ENCODE measurements around the gene CLDND1.
"Not testable (repeated sequence)": the region's sequence is repeated elsewhere in the genome, so short reads cannot be mapped to it uniquely, and the experiment has no call there.

Gene CLDND1

DNA sequence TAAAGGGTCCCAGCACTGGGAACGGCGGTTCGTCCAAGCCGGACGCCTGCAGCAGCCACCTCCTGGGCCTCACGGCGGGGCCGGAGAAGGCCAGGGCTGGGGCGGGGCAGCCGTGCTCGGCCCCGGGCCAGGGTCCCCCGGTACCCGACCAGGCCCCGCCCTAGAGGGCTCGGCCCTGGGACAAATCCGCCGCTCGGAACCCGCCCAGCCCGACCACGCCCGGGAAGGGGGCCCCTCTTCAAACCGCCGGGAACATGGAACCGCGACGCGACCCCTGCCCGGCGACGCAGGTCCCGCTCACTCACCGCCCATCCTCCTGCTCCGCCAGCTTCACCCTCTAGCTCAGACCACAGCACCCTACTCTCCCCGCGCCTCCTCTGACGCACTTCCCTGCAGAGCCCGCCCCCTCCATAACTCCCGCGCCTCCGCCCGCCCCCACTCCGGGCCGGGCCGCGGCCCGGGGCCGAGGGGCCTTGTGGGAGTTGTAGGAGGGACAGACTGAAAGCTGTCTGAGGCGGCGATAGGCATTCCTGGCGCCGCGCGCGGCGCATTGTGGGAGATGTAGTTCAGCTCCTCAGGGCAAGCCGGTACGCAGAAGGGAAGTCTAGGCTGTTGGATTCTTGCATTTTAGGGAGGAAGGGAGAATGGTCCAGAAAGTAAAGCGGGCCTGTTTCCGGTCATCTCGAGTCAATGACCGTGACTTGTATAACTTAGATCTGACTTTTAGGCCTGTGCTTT is at the start of gene CLDND1:
CLDND1 (minus strand) TSS at position 359 of the 738 bp plus-strand sequence. CDS start 1,478 bp downstream, outside the sequence.
- peak; percentile 98 for DNase-seq

DNA sequence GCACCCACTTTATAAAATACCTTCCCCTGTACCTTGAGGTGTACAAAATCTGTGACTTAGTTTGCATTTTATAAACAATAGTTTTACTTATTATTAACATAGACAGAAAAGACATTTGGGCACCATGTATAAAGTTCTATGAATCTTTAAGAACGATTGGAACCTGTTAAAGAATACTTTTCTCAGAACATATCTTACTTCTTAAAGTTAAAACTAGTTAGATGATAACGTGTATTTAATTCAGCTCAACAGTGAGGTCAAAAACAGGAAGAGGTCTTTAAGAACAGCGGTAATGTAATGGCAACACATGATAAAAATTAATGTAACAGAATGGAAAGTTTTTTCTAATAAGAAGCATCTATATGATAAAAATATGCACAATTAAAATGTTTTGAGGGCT is 45.7 kb upstream of the CLDND1 start:
- no peak for DNase-seq

DNA sequence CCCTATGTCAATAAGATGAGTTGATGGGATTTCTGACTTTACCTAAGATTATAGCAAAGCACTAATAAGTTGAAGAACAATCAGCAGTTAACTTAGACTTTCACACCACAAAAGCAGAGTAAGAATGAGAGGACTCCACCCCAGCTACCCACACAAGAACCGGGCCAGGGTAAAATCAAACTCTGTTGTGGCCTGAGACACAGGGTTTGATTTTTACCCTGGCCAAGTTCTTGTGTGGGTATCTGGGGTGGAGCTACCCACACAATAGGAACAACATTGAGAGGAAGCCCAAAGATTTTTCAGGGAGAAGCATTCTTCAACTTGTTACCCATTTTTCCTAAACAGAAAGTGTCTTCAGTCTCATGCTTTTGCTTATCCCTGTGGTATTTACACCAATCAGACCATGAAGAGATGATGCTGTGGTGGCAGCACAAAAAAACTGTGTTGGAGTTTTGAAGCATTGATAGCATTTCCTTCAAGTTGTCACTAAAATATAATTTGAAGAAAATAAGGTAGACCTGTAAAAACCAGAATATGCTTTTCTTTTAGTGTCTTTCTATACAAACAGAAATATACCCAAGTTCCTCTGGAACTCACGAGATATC is 45.1 kb upstream of the CLDND1 start:
- DNase-seq: no peak

DNA sequence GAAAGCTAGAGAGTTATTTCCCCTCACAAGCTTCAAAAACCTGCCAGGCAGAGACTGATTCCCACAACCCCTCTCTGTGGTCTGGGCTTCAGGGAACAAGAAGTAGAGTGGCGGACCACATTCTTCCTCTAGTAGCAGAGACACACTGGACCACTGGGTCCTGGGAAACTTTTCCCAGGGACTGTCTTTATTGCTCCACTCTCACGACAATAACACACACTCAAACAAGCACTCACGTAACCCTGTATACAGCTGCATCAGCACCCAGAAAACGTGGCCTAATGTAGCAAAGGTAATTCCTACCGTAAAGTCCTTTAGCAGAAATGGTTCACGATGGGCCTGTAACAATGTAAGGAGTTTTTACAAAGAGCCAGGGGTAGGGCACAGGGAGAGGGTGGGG is 43.1 kb upstream of the CLDND1 start:
- DNase-seq: no peak

DNA sequence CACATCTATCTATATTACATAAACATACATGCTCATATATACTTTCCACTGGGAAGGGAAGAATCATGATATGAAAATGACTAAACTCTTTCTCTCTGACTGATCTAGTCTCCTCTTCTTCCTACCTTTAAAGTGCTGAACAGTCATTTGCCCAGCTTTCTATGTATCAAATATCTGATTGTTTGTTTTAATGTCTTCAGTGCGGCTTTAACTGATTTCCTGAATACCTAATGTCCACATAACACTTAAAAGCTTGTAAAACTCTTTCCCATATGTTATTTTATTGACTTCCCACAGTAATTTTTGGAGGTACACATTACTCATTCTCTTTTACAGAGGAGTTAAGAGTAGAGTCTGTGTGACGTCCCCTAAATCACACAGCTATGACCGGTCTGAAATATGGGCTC is 42.5 kb upstream of the CLDND1 start:
- DNase-seq: no peak

DNA sequence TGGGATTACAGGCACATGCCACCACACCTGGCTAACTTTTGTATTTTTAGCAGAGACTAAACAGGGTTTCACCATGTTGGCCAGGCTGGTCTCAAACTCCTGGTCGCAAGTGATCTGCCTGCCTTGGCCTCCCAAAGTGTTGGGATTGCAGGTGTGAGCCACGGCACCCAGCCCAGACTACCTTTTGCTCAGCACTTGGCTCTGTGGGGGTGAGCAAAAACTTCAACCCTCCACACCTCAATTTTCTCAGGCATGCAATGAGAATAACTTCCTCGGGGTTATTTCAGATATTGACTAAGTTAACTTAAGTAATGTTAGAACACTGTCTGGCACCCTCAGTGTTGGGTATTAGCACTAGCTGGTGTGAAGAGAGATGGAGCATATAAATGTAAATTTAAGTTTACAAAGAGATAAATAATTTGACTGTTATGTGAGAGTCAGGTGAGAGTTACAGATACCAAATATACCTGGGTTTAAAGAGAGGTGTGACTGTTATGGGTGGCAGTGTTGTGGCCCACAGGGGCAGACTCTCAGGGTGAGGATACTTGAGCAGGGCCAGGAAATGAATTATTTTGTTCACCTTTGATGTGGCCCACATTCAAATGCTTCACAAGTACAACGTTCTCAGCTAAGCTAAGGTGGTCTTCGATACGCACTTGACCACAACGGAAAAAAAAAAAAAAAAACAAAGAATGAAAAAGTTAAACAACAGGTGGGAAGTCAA is 41.7 kb upstream of the CLDND1 start:
- DNase-seq: no peak

DNA sequence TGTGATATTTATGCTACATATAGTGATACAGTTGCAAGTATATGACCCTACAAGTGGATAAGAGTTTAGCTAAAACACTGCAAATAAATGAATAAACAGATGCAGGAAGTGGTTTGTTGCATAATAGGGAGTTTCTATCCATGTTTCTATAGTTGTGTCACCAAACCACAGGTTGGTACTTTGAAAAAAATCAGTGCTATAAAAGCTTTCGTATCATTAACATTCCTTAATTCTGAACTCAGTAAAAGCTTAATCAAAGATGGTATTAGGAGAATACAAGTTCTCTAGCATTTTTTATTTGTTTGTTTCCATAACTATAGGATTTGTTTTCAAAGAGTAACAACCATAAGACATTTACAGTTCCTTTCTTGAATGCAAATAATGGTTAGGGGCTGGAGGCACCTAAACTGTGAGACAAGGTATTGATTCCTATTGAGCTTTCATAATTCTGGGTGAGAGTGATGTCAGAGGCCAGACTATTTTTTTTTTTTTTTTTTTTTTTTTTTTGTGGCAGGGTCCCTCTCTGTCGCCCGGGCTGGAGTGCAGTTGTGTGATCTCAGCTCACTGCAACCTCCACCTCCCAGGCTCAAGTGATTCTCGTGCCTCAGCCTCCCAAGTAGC is 41.1 kb upstream of the CLDND1 start:
- DNase-seq: no peak

DNA sequence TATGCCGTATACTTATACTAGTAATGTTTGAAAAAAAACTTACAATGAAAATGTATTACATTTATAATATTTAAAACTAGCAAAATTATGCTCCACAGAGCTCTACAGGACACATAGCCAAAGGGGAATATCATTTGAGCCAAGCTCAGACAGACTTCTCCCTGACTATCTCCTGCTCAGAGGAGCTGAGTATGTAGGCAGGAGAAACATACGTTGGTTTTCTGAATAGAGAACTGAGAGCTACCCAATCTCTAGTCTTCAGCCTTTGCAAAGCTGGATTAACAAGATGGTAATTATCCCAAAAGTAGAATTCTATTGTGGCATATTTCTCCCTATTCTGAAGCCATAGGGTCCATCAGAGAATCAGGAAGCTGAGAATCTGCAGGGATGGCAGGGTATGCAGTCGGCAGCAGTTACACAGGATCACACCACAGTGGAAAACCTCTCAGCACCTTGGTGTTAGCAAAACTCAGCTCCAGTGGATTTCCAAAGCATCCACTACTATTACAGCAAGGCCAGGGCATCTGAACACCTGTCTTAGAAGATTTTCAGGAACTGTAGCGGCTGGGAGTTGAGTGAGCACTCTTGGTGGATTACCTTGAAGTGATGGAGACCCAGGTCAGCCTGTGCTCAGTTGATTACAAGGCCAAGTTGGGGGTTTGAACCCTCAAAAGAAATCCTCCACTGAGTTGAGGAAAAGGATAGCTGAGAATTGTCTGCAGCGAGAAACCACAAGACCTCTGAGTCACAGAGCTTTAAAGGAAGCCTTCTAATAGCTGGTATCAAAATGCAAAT is 39.2 kb upstream of the CLDND1 start:
- no peak for DNase-seq

DNA sequence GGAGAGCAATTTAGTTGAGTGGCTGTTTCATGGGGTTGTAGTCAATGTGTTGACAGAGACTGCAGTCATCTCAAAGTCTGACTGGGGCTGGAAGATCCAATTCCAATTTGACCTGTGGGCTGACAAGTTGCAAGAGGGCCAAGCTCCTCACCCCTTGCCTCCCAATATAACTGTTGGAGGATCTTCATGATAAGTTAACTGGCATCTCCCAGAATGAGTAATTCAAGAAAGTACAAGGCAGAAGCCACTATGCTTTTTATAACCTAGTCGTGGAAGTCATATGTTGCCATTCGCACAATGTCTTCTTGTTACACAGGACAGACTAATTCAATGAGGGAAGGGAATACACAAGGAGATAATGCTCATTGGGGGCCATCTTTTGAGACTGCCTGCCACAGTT is 38.2 kb upstream of the CLDND1 start:
- DNase-seq: no peak

DNA sequence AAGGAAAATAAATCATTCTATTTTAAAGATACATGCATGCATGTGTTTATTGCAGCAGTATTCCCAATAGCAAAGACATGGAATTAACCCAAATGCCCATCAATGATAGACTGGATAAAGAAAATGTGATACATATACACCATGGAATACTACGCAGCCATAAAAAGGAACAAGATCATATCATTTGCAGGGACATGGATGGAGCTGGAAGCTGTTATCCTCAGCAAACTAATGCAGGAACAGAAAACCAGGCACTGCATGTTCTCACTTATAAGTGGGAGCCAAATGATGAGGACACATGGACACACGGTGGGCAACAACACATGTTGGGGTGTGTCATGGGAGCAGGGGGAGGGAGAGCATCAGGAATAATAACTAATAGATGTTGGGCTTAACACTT is 37.1 kb upstream of the CLDND1 start:
- DNase-seq: not testable (repeated sequence)

DNA sequence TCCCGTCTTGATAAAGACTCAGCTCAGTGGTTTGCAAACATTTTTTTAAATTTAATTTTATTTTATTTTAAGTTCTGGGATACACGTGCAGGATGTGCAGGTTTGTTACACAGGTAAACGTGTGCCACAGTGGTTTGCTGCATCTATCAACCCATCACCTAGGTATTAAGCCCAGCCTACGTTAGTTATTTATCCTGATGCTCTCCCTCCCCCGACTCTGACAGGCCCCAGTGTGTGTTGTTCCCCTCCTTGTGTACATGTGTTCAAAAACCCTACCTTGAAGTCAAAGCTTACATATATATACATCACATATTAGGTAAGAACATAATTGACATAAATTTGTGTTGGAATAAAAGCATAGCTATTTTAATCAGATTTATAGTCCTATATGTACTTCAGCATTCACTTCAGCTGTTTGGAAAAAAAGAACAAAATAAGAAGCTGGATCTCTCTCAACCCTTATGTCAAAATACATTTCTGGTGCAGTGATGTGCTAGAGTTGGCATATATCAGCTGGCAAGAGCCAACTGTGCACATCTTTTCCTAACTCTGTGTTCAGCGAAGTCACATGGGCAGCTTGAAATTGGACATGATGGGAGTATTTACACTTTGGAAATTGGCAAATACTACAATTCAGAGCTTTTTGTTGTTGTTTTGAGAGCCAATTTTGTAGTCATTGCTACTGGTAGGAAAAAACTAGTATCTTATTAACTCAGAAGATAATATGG is 35.6 kb upstream of the CLDND1 start:
- DNase-seq: no peak

DNA sequence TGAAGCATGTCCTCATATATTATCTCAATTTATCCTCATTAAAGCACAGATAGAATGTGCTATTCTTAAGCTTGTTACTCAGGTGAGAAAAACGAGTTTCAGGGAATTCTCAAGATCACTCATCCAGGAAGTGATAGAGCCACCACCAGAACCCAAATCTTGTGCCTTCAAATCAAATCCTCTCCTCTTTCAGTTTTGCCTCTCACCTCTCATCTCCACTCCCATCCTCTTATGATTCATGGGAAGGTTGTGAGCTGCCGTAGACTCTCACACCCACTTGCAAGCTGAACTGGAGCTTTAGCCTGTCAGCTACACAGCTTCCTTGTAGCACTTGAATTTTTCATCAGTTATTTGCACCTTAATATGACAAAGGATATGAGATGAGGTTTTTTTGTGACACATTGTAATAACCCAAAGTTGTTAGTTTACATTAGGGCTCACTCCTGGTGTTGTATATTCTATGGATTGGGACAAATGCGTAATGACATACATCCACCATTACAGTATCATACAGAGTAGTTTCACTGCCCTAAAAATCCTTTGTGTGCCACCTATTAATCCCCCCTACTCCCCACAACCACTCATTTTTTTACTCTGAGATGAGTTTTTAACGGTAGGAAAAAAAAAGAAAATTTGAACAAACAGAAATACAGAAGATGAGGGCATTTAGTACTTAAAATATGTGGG is 34.8 kb upstream of the CLDND1 start:
- no peak for DNase-seq

DNA sequence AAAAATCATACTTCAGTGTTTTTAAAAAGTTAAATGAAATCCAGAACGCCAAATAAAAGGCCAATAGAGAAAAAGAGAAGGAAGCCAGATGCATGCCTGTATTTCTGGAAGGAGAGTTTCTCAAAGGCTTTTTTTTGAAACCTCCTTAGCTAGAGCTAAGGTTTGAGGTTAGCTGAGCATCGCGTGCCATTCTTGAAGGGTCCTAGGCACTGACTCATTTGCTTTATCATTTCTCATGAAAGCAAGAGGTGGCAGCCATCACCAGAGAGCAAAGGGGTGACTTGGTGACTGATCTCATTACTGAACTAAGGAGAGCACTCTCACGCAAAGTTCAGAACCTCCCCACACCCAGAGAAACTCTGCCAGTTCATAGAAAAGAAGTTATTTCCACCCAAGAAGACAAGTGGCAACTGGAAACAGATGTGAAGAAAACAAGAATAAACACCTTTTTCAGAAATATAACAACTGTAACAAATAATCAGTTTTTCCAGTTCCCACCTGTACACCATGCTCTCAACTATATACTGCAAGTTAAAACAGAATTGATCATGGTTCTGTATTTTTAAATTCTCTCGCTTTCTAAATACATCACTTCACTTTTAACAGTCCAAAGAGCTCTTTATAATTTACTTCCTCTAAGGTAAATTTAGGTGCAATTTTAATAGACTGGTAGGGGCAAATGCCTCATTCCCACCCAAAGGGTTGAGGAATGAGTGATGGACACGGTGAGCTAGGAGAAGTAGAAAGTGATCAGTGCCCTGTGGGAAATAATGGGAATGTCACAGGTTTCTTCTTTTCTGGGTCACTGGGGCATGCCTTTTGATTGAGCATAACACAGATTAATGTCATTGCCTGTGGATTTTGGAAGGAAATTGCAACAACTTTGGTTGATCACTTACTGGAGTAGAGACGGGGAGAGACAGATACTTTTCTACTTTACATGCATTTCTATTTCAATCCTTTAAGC is 33.7 kb upstream of the CLDND1 start:
- no peak for DNase-seq

DNA sequence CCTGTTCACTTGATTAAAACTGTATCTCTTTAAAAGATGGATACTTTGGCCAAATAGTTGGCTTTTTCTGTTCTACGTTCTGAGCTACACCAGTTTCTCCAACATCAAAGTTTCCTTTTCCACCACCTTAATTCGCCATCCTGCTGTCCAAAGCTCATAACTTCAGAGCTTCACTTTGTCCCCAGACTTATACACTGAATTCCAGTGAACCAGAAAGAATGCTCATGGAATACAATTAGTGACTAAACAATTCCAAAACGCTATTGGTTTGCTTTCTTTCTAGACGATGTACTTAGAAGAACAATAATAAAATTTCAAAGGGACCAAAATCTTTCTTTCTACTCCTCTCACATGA is 32.3 kb upstream of the CLDND1 start:
- no peak for DNase-seq

DNA sequence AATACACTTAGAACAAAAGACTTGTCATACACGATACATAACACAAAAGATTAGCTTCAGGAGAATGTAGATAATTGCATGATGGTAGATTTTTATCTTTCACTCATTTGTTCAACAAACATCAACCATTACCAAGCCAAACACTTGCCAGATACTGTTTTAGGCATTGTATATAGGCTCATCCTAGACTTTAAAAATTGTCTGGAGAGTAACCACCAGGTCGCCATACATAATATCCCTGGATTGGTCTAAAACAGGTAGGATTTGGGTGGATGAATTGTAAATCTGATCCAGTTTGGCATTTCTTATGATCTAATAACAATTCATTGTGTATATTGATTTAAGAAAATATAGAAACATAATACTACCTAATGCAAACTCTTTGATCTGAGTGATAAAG is 31.9 kb upstream of the CLDND1 start:
- no peak for DNase-seq

DNA sequence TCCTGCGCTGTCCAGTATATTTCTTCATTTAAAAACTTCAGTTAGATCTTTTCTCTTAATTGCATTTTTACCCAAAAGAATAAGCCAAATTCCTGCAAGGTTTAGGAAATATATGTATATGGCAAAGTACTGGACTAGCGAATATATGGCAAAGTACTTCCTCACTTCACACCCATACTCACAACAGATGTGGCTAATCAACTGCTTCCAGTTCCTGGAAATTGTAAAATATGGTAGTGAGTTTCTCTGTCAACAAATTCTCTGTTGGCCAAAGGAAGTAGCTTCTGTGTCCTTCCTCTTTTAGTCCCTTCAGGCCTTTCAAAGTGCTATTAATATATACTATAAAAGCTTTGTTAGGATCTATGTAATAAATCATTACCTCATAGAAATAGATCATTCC is 31.1 kb upstream of the CLDND1 start:
- no peak for DNase-seq

DNA sequence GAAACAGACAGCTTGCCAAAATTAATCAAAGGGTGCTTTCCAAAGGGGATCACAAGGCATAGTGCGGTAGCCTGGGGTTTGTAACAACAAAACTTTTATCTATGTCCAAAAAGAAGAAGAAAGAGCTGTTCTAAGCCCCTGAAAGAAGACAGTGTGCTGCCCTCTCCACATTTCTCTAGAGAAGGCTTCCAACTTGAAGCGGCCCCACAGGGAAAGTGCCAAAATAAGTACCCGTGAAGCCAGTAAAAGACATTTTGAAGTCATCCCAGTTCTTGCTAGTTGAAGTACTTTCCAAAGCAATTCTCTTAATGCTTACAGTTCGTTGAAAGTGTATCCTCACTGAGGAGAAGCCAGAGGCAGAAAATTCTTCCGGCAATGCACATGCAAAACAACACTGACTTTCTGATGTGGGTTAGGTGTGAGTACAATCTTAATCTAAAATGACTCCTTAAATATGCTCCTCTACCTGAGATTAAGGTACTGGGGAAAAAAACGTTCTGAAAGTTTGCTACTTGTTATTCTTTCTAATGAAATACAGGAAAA is 30.4 kb upstream of the CLDND1 start:
- DNase-seq: no peak

DNA sequence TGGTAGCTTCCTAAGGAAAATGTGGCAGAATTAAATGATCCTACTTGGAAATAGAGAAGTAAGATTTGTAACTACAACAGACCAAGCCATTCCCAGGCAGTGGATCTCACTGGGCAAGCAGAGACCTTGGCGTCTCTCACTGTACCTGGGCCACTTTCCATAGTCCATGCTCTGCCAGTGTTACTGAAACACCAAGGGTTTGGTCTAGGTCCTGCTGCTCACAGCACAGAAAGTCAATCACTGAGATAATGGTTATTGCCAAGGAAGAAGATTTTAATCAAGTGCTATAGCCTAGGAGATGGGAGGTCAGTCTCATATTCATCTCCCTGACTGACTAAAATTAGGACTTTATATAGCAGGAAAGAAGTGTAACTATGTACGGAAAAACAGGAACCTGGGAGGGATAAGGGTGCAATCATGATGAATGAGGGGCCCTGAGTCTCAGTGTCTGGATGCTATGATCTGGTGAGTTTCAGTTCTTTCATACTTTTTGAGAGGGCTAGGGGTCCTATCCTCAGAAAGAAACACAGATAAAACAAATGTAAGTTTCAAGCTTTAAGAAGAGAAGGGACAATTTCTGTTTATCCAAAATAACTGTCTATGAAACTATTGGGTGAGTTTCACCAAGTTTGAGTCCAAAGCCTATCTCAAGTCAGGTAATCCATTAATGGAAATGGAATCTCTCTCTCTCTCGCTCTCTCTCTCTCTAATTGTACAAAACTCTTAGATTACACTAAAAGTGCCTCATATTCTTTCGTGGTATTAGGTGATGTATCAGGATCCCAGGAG is 29.7 kb upstream of the CLDND1 start:
- DNase-seq: no peak

DNA sequence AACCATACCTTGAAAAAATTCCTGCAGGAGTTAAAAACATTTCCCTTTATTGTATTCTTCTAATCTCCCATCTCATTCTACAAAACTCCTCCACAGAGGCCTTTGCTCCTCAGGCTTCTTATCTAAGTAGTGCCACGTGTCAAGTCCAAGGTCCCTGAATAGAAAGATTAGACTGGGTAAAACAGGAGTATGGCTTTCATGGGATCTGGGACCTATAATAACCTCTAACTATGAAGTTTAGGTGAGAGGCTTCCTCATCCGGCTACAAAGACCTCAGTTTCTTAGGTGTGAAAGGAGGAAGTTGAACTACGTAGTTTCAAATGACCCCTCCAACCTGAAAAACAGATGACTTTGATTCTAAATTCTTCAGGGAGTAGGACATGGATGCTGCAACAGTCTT is 29.1 kb upstream of the CLDND1 start:
- DNase-seq: no peak
